Naive B cell (primary cell): ENCODE results near the gene ZNF69. TPM values are rescaled to one million over a fixed set of nuclear protein-coding genes. Genes with fewer than 3 reads are reported as not detected.
"Not testable (repeated sequence)": the region's sequence is repeated elsewhere in the genome, so short reads cannot be mapped to it uniquely, and the experiment has no call there.

ENCODE experiments used
- ATAC-seq, 2 donors: fragments of 150-1000 bp; cut with Tn5 transposase; 2 replicates each; pipeline ENCODE4 v1.10.0; 2021; ENCODE audit warnings: low read depth in 2 of 2, mild to moderate bottlenecking in 2 of 2, moderate library complexity in 2 of 2
- DNase-seq: peaks from one replicate; pipeline ENCODE4 v3.0.0; 2022
- H3K27ac Mint-ChIP-seq, 6 donors: one replicate each; pipeline ENCODE4 v1.8.0; 2020 to 2022; ENCODE audit warnings: mild to moderate bottlenecking in 6 of 6, mixed read lengths in 6 of 6, moderate library complexity in 5 of 6, inconsistent platforms in 2 of 6
- H3K27me3 Mint-ChIP-seq, 3 donors: one replicate each; pipeline ENCODE4 v1.8.0; 2021 to 2022; ENCODE audit warnings: mixed read lengths in 3 of 3, mild to moderate bottlenecking in 1 of 3
- H3K36me3 Mint-ChIP-seq, 2 donors: one replicate each; pipeline ENCODE4 v1.8.0; 2020 to 2022; ENCODE audit warnings: mixed read lengths in 2 of 2, inconsistent platforms in 1 of 2, mild to moderate bottlenecking in 1 of 2
- H3K4me1 Mint-ChIP-seq, 3 donors: one replicate each; pipeline ENCODE4 v1.8.0; 2020 to 2022; ENCODE audit warnings: mixed read lengths in 3 of 3, inconsistent platforms in 1 of 3, mild to moderate bottlenecking in 1 of 3, moderate library complexity in 1 of 3
- H3K4me3 Mint-ChIP-seq, 8 donors: one replicate each; pipeline ENCODE4 v1.8.0; 2020 to 2022; ENCODE audit warnings: mild to moderate bottlenecking in 8 of 8, mixed read lengths in 8 of 8, moderate library complexity in 8 of 8, inconsistent platforms in 2 of 8
- H3K9me3 Mint-ChIP-seq, 7 donors: one replicate each; pipeline ENCODE4 v1.8.0; 2020 to 2022; ENCODE audit warnings: mixed read lengths in 7 of 7, mild to moderate bottlenecking in 5 of 7, inconsistent platforms in 2 of 7, moderate library complexity in 1 of 7
- polyA plus RNA-seq, 6 donors: library from polyadenylated mRNA; unstranded; fragments of 300-500 nt; fragmentation: Illumina TruSeq; gene quantifications; one replicate each; pipeline ENCODE4 v1.2.3, GENCODE V29; 2021; ENCODE audit warnings: low read depth in 6 of 6

The ZNF69 gene
- polyA plus RNA-seq, 6 donors from 2014 or later: 0.30 to 2.3 (median 0.95) TPM

DNA sequence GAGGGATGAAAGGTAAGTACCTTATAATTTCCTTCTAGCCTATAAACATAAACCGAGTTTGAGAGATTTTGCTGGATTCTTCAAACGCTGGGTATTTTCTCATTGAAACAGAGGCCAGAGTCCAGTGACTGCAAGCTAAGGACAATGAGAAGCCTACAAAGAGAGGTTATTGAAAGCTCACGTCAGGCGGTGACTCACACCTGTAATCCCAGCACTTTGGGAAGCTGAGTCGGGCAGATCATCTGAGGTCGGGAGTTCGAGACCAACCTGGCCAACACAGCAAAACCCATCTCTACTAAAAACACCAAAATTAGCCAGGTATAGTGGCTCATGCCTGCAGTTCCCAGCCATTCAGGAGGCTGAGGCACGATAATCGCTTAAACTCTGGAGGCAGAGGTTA lies 15.0 kb upstream of the ZNF69 start:
- H3K9me3 Mint-ChIP-seq: peaks cover 0 to 37% (median 27%) of the 10 kb centered on the region in 7 donors
- H3K4me1 Mint-ChIP-seq: peaks cover 0 to 4% (median 3%) of the 10 kb centered on the region in 3 donors
- ATAC-seq: no peak
- H3K4me3 Mint-ChIP-seq: no peak overlapping the region
- no peak for DNase-seq
- H3K27me3 Mint-ChIP-seq: no peaks in the 10 kb centered on the region
- peaks cover 21 to 25% of the 10 kb centered on the region in 2 donors for H3K36me3 Mint-ChIP-seq
- H3K27ac Mint-ChIP-seq: no peak overlapping the region

DNA sequence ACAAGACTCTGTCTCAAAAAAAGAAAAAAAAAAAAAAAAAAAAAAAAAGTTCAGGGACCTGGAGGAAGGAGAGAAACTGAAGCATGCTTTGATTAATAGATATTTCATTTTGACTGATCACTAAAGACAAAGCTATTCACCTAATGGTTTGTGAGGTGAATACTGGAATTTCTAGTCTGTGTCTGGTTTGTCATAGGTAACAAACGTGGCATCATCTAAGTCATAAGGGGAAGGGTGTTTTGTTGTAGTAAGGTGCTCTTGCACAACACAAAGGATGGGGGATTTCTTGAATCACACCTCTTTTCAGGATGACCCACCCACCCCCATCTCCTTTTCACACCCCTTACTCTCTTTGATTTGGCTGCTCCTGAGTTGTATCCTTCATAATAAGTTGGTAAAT lies 13.8 kb upstream of the ZNF69 start:
- ATAC-seq (no peak), DNase-seq (no peak)
- no peak overlapping the region for H3K27ac Mint-ChIP-seq
- H3K36me3 Mint-ChIP-seq: peaks cover 10 to 14% of the 10 kb centered on the region in 2 donors
- peaks cover 0 to 25% (median 16%) of the 10 kb centered on the region in 7 donors for H3K9me3 Mint-ChIP-seq
- H3K27me3 Mint-ChIP-seq: no peaks in the 10 kb centered on the region
- peaks cover 0 to 4% (median 3%) of the 10 kb centered on the region in 3 donors for H3K4me1 Mint-ChIP-seq
- H3K4me3 Mint-ChIP-seq: no peak overlapping the region

DNA sequence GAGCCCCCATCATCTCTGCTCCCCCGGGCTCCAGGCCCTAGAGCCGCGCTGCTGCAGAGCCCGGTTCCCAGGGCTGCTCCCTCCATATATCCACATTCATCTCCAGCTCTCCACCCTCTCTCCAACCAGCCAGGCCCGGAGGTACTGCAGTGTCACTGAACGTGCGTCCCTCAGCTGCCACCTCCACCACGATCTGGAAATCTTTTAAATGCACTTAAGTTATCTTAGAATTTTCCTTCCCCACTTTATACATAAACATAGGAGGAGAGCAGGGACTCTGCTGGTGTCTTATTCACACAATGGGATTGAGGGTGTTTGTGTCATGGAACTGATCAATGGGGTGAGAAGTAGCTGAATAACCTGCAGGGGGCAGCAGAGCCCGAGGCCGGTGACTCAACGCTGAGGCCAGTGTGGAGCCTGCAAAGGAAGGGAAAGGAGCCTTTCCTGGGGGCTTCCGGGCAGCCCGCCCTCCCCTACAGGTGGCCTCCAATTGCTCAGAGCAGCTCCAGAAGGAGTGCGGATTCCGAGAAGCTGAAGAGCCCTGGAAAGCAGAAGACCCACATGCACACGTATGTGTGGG lies 7.8 kb upstream of the ZNF69 start:
- H3K36me3 Mint-ChIP-seq, H3K4me1 Mint-ChIP-seq, H3K27me3 Mint-ChIP-seq, ATAC-seq, H3K27ac Mint-ChIP-seq, H3K4me3 Mint-ChIP-seq, DNase-seq, H3K9me3 Mint-ChIP-seq: not testable (repeated sequence)

DNA sequence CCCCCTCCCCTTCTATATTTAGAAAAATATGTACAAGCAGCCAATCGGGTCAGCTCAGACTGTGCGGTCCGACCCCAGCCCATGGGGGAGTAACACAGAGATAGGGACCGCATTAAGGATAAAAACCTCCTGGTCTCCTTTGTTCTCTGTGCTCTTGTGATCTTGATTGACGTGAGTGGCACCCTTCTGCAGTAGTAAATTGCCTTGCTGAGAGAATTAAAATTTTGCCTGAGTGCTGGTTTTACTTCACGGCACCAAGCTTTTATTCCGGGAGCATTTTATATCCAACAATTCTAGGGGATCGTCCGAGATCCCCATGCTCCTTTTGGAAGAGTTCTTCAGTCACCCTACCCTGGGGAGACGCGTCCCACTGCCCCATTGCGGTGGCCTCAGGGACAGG lies 7.0 kb upstream of the ZNF69 start:
- peaks cover 0 to 4% (median 0%) of the 10 kb centered on the region in 7 donors for H3K9me3 Mint-ChIP-seq

DNA sequence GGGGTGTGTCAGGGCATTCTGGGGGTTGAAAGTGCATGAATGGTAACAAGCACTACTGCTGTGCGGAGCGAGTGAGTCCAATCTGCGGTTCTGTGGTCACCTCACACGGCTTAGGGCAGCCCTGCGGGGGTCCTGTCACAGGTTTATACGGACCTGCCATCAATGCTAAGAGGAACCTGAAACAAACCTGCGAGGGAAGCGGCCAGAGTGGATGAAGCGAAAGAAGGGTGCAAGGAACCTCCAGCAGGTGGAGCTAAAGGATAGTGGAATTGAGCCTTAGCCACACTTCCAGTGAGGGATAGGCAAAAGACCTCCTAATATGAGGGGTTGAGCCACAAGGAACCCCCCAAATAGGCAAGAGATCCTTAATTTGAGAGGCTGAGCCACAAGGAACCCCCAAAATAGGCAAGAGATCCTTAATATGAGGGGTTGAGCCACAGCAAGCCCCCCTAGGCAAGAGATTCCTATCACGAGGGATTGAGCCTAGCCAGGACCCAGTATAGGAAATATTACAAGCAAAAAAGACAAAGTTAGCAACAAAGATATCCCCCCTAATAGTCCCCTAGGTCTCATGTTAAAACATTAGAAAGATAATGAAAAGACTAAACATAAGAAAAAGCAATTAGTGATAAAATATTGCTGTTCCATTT lies 6.3 kb upstream of the ZNF69 start:
- H3K27me3 Mint-ChIP-seq: no peaks in the 10 kb centered on the region
- DNase-seq (peak; percentile 59), ATAC-seq (peak; percentile 68 to 90)
- peak overlapping the region in 1 of 6 donors; percentile 81 for H3K27ac Mint-ChIP-seq
- peaks cover 0 to 4% of the 10 kb centered on the region in 2 donors for H3K36me3 Mint-ChIP-seq
- H3K4me1 Mint-ChIP-seq: peaks cover 0 to 7% (median 6%) of the 10 kb centered on the region in 3 donors
- H3K9me3 Mint-ChIP-seq: peaks cover under 1 to 6% (median 2%) of the 10 kb centered on the region in 7 donors
- no peak overlapping the region for H3K4me3 Mint-ChIP-seq

More for the DNA sequence above, 7.0 kb upstream of the ZNF69 start:
- DNase-seq: no peak
- H3K27me3 Mint-ChIP-seq: no peaks in the 10 kb centered on the region
- H3K4me1 Mint-ChIP-seq: peaks cover 0 to 7% (median 6%) of the 10 kb centered on the region in 3 donors
- H3K27ac Mint-ChIP-seq: peak overlapping the region in 1 of 6 donors; percentile 87
- H3K4me3 Mint-ChIP-seq: no peak overlapping the region
- ATAC-seq: no peak
- no peaks in the 10 kb centered on the region for H3K36me3 Mint-ChIP-seq

DNA sequence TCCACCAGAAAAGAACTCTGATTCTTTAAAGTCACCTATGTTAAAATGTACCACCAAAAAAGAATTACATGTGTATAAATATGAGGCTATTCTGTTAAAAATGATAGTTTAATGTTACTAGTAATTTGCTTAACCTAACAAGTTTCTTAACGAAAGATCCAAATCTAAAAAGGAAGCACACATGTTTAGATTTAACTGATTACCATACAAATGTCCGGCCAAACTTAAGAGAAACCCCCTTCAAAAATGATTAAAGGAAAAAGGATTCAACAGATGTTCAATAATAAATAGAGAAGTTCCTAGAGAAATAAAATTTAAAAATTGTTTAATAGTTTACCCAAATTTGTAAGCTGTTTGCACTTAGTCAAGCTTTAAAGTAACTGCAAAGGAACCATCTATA lies 5.0 kb upstream of the ZNF69 start:
- ATAC-seq (no peak), DNase-seq (no peak)
- Mint-ChIP-seq H3K4me3 (no peak overlapping the region), H3K27me3 (no peaks in the 10 kb centered on the region), H3K27ac (no peak overlapping the region), H3K4me1 (peaks cover 4 to 12% (median 10%) of the 10 kb centered on the region in 3 donors), H3K9me3 (peaks cover 2 to 16% (median 6%) of the 10 kb centered on the region in 7 donors), H3K36me3 (peaks cover 0 to 7% of the 10 kb centered on the region in 2 donors)

DNA sequence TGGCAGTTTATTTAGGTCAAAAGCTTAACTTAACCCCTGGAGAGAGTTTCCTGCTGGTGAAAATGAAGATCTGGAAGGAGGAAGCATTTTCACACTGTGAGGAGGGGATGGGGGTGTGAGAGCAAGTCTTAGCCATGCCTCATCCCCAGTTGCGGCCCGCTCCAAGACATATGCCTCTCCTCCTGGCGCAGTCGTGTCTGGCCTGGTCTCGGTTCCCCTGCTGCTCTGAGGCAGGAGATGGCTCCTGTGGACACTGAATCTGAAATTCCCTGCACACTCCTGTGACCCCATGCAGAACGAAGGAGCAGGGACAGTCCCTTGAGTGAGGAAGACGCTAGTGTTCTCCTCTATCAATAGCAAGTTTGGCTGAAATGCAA lies 360 bp upstream of the ZNF69 start:
- Mint-ChIP-seq H3K4me1 (peaks cover 21 to 26% (median 24%) of the 10 kb centered on the region in 3 donors), H3K4me3 (peak overlapping the region; percentile 88 to 97 (median 94)), H3K9me3 (peaks cover 2 to 12% (median 5%) of the 10 kb centered on the region in 7 donors), H3K36me3 (peaks cover 0 to 7% of the 10 kb centered on the region in 2 donors), H3K27ac (peak overlapping the region in 4 of 6 donors; percentile 27 to 89 (median 62)), H3K27me3 (no peaks in the 10 kb centered on the region)
- ATAC-seq (peak in 1 of 2 donors; percentile 16), DNase-seq (no peak)

DNA sequence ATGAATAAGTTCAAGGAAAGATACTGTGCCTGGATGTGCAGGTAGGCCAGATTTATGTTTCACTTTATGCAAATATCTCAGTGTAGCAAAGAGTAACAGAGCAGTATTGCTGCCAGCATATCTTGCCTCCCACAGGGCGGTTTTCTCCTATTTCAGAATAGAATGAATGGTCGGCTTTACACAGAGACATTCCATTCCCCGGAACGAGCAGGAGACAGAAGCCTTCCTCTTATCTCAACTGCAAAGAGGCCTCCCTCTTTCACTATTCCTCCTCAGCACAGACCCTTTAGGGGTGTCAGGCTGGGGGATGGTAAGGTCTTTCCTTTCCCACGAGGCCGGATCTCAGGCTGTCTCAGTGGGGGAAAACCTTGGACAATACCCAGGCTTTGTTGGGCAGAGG lies 2.3 kb downstream of the ZNF69 start:
- H3K27me3 Mint-ChIP-seq, H3K36me3 Mint-ChIP-seq, DNase-seq, ATAC-seq: not testable (repeated sequence)
- peaks cover 24 to 26% (median 25%) of the 10 kb centered on the region in 3 donors for H3K4me1 Mint-ChIP-seq
- peak overlapping the region in 1 of 6 donors; percentile 13 for H3K27ac Mint-ChIP-seq
- peak overlapping the region in 4 of 8 donors; percentile 29 to 88 (median 42) for H3K4me3 Mint-ChIP-seq
- H3K9me3 Mint-ChIP-seq: peaks cover 2 to 12% (median 5%) of the 10 kb centered on the region in 7 donors

DNA sequence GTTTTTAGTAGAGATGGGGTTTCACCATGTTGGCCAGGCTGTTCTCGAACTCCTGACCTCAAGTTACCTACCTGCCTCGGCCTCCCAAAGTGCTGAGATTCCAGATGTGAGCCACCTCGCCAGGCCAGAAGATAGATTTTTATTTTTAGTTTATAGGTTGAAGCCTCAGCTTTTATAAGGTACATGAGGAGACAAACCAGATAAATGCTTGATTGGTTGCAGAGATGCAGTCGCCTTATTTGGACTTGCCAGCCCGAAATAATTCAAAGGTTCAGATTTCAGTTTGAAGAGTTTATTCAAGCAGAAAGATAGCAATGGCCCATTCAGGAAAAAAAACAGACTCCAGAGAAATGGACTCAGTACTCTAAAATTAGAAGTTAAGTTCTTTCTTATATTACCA lies 3.1 kb downstream of the ZNF69 start:
- H3K27ac Mint-ChIP-seq: no peak overlapping the region

DNA sequence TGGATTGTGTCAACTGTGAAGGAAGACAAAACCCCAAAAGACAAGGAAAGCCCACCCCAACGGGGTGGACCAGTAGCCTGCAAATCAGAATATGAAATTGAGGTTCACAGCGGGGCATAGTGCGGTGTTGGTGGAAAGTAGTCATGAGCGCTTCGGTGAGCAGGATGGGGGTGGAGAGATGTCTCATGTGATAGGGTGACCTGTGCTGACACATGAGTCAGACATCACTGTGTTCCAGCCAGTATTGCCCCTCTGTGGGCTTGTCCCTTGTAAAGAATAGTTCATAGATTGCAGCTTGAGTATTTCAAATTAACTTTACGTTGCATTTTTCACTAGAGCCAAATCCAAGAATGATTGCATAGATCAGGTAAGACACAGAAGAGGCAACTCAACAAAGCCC lies 7.3 kb downstream of the ZNF69 start:
- no peak overlapping the region for H3K4me3 Mint-ChIP-seq
- H3K27ac Mint-ChIP-seq: peak overlapping the region in 1 of 6 donors; percentile 40
- H3K36me3 Mint-ChIP-seq: peaks cover 7 to 17% of the 10 kb centered on the region in 2 donors
- peaks cover under 1 to 5% (median 4%) of the 10 kb centered on the region in 3 donors for H3K4me1 Mint-ChIP-seq
- H3K9me3 Mint-ChIP-seq: peaks cover 0 to 4% (median 0%) of the 10 kb centered on the region in 7 donors
- H3K27me3 Mint-ChIP-seq: no peaks in the 10 kb centered on the region
- ATAC-seq (no peak), DNase-seq (no peak)

More for the DNA sequence above, 3.1 kb downstream of the ZNF69 start:
- no peaks in the 10 kb centered on the region for H3K27me3 Mint-ChIP-seq
- peaks cover 12 to 15% of the 10 kb centered on the region in 2 donors for H3K36me3 Mint-ChIP-seq
- no peak for DNase-seq
- H3K9me3 Mint-ChIP-seq: peaks cover 2 to 12% (median 5%) of the 10 kb centered on the region in 7 donors
- ATAC-seq: no peak
- H3K4me1 Mint-ChIP-seq: peaks cover 24 to 26% (median 25%) of the 10 kb centered on the region in 3 donors
- H3K4me3 Mint-ChIP-seq: no peak overlapping the region

DNA sequence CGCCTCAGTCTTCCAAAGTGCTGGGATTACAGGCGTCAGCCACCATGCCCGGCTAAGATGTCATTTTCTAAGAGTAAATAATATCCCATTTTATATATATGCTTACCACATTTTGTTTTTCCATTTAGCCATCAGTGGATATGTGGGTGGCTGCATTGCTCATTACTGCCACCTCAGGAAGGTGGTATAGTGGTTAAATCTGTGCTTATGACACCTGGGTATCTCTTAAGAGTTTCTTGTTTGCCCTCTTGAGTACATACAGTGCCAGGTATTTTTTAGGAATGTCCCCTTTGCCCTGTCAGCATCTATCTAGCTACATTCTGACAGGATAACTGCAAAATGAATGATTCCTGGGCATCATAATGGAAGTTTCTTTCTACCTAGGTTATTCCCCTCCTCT lies 14.6 kb downstream of the ZNF69 start:
- Mint-ChIP-seq H3K4me1 (no peaks in the 10 kb centered on the region), H3K27me3 (no peaks in the 10 kb centered on the region), H3K36me3 (peaks cover 20 to 21% of the 10 kb centered on the region in 2 donors), H3K4me3 (no peak overlapping the region), H3K9me3 (peaks cover 9 to 49% (median 32%) of the 10 kb centered on the region in 7 donors), H3K27ac (no peak overlapping the region)
- no peak for DNase-seq
- ATAC-seq: no peak

DNA sequence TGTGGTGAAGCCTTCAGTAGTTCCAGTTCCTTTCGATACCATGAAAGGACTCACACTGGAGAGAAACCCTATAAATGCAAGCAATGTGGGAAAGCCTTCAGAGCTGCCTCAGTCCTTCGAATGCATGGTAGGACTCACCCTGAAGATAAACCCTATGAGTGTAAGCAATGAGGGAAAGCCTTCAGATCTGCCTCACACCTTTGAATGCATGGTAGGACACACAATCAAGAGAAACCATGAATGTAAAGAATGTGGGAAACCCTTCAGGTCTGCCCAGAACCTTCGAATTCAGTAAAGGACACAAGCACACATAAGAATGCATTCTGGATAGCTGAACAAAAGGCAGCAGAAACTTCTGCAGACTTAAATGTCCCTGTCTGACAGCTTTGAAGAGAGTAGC lies 18.3 kb downstream of the ZNF69 start:
- Mint-ChIP-seq H3K9me3 (peaks cover 9 to 78% (median 50%) of the 10 kb centered on the region in 7 donors), H3K36me3 (peaks cover 24 to 29% of the 10 kb centered on the region in 2 donors), H3K27ac (no peak overlapping the region), H3K4me1 (no peaks in the 10 kb centered on the region), H3K4me3 (no peak overlapping the region), H3K27me3 (no peaks in the 10 kb centered on the region)
- DNase-seq: no peak
- no peak for ATAC-seq

DNA sequence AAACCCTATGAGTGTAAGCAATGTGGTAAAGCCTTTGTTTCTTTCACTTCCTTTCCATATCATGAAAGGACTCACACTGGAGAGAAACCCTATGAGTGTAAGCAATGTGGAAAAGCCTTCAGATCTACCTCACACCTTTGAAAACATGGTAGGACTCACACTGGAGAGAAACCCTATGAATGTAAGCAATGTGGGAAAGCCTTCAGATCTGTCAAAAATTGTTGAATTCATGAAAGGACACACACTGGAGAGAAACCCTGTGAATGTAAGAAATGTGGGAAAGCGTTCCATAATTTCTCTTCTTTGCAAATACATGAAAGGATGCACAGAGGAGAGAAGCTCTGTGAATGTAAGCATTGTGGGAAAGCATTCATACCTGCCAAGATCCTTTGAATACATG lies 24.4 kb downstream of the ZNF69 start:
- not testable (repeated sequence) for H3K27me3 Mint-ChIP-seq, H3K4me3 Mint-ChIP-seq, ATAC-seq, H3K4me1 Mint-ChIP-seq, DNase-seq, H3K27ac Mint-ChIP-seq
- Mint-ChIP-seq H3K36me3 (peaks cover 15 to 20% of the 10 kb centered on the region in 2 donors), H3K9me3 (peaks cover 11 to 58% (median 39%) of the 10 kb centered on the region in 7 donors)
